ENCODE data around the gene LINGO1. TPM values are rescaled to one million over a fixed set of nuclear protein-coding genes. Genes with fewer than 3 reads are reported as not detected.

LINGO1 gene
- total RNA-seq, 1 experiment from 2014 or later: 2.1 TPM

DNA sequence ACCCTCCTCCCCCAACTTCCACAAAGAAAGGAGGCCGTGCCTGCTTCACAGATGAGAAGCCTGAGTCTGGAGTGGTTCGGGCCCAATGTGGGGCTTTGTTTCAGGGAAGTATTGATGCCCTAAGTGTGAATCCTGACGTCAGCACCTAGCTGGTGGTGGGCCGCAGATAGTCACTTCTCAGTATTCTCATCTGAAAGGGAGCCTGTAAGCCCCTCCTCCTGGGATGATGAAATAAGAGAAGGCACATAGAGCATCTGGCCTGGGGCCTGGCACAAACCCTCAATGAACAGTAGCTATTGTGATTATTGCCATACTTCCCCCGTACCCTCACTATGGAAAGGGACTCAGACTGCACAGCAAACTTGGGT, 24.8 kb downstream of the LINGO1 start:
- in situ Hi-C loops (cut with HindIII; ENCODE audit: low pct_unique_long_range_greater_than_20kb, low sequenced_read_pairs): no loop called here
- peak; percentile 96 for DNase-seq (ENCODE audit: low read depth, low spot score)

DNA sequence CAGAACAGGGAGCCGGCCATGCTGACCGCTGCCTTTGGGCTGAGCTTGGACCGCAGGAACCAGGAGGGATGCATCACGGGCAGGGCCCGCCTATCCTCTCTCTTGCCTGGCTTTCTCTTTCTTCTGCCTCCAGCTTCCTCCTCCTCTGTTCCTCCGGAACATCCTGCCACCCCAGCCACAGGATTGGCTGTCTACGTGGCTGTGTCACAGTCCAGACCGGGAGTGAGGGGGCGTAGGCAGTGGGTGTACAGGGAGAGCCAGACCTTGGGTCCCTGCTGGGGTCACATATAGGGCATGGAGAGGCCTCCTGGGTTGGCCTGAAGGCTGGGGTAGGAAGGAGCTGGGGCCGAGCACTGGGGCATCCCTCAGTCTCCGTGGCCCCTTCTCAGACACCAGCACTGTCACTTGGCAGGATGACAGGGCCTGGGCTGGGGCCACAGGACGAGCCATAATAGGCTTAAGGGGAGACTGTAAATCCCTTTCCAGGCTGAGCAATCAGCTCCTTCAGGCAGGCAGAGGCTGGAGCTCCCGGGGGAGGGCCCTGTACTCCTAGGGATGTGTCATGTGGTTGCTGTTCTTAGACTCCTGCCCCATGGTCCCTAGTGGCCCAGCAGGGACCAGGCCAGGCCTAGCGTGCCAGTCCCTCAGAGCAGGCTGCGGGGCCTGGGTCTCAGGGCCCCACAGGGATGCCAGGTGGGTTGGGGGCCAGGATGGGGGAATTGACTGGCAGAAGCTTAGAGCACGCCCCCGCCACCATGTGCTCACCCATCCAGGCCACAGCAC, 25.4 kb downstream of the LINGO1 start:
- peak; percentile 81 for DNase-seq (ENCODE audit: low read depth, low spot score)
- in situ Hi-C loops (cut with HindIII; ENCODE audit: low pct_unique_long_range_greater_than_20kb, low sequenced_read_pairs): no loop called here

GRCh38 chr15:77606142-77607034, 26.3 kb downstream of the LINGO1 start:
- in situ Hi-C loops (cut with HindIII; ENCODE audit: low pct_unique_long_range_greater_than_20kb, low sequenced_read_pairs): no loop called here

GRCh38 chr15:77605547-77605946, 27.2 kb downstream of the LINGO1 start:
- in situ Hi-C loops (cut with HindIII; ENCODE audit: low pct_unique_long_range_greater_than_20kb, low sequenced_read_pairs): no loop called here
- no peak for DNase-seq (ENCODE audit: low read depth, low spot score)

More at GRCh38 chr15:77606142-77607034, 26.3 kb downstream of the LINGO1 start:
- peak; percentile 12 for DNase-seq (ENCODE audit: low read depth, low spot score)

- in situ Hi-C loops (cut with HindIII; ENCODE audit: low pct_unique_long_range_greater_than_20kb, low sequenced_read_pairs): no loop called here
- DNase-seq (ENCODE audit: low read depth, low spot score): no peak
Measured at GRCh38 chr15:77604973-77605372, 27.7 kb downstream of the LINGO1 start.

- in situ Hi-C loops (cut with HindIII; ENCODE audit: low pct_unique_long_range_greater_than_20kb, low sequenced_read_pairs): no loop called here
- no peak for DNase-seq (ENCODE audit: low read depth, low spot score)
Measured at GRCh38 chr15:77603611-77604336, 28.9 kb downstream of the LINGO1 start.

DNA sequence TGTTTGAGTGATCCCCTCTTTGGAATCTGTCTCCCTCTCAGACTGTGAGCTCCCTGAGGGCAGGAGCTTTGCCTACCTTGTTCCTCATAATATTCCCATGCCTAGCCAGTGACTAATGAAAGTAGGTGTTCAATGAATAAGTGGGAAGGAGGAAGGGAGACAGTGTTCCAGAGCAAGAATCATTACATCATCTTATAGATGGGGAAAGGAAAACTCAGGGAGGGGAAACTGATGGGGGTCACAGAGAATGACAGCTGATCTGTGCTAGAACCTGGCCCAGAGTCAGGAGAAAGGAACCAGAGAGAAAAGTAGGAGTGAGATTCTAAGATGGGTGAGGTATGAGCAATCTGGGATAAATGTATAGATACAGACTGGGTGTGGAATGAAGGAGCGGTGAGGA, 29.9 kb downstream of the LINGO1 start:
- in situ Hi-C loops (cut with HindIII; ENCODE audit: low pct_unique_long_range_greater_than_20kb, low sequenced_read_pairs): no loop called here
- DNase-seq (ENCODE audit: low read depth, low spot score): no peak

DNA sequence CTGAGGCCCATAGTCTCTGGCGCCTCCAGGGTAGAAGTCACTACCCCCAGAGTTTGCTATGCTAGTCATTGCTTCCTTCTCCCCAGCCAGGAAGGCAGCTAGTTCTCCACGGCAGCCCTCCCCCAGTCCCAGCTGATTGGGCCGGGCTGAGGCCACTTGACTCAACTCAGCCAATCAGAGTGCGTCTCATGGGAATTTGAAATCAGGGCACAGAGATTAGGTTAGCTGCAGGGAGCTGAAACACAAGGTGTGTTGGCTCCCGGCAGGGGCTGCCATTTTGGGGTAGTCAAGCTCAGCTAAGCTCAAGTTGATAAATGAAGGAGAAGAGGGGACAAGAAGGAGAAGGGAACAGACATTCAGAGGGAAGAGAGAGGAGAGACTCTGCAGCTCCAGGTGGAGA, 32.8 kb downstream of the LINGO1 start:
- in situ Hi-C loops (cut with HindIII; ENCODE audit: low pct_unique_long_range_greater_than_20kb, low sequenced_read_pairs): no loop called here
- peak; percentile 52 for DNase-seq (ENCODE audit: low read depth, low spot score)

- DNase-seq (ENCODE audit: low read depth, low spot score): no peak
- in situ Hi-C loops (cut with HindIII; ENCODE audit: low pct_unique_long_range_greater_than_20kb, low sequenced_read_pairs): no loop called here
Measured at GRCh38 chr15:77599357-77599756, 33.4 kb downstream of the LINGO1 start.

- no peak for DNase-seq (ENCODE audit: low read depth, low spot score)
- in situ Hi-C loops (cut with HindIII; ENCODE audit: low pct_unique_long_range_greater_than_20kb, low sequenced_read_pairs): no loop called here
Measured at GRCh38 chr15:77598644-77599043, 34.1 kb downstream of the LINGO1 start.

DNA sequence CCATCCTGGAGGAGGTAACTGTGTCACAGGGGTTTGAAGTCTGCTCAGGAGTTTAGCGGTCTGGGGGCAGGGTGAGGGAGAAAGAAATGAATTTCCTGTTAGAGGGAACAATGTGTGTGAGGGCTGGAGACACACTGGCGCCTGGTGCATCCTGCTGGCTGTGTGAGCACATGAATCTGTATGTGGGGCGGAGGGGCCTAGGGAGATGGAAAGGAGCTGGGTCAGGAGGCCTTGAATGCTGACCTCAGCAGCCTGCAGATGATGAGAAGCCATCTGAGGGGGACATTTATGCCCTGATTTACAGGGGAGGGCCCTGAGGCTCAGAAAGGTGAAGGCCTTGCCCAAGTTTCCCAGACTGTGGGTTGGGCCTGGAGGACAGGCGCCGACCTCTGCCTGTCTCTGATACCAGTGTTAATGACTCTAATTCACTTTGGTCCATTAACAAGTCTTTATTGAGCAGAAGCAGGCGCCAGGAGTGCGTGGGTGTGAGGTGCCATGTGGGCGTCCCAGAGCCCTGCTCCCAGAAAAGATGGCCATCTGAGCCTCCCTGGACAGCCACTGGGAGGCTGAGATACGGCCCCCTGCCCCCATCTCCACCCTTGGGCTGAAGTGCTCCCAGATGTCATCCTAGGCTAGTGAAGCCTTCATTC, 34.8 kb downstream of the LINGO1 start:
- DNase-seq (ENCODE audit: low read depth, low spot score): no peak
- in situ Hi-C loops (cut with HindIII; ENCODE audit: low pct_unique_long_range_greater_than_20kb, low sequenced_read_pairs): no loop called here

DNA sequence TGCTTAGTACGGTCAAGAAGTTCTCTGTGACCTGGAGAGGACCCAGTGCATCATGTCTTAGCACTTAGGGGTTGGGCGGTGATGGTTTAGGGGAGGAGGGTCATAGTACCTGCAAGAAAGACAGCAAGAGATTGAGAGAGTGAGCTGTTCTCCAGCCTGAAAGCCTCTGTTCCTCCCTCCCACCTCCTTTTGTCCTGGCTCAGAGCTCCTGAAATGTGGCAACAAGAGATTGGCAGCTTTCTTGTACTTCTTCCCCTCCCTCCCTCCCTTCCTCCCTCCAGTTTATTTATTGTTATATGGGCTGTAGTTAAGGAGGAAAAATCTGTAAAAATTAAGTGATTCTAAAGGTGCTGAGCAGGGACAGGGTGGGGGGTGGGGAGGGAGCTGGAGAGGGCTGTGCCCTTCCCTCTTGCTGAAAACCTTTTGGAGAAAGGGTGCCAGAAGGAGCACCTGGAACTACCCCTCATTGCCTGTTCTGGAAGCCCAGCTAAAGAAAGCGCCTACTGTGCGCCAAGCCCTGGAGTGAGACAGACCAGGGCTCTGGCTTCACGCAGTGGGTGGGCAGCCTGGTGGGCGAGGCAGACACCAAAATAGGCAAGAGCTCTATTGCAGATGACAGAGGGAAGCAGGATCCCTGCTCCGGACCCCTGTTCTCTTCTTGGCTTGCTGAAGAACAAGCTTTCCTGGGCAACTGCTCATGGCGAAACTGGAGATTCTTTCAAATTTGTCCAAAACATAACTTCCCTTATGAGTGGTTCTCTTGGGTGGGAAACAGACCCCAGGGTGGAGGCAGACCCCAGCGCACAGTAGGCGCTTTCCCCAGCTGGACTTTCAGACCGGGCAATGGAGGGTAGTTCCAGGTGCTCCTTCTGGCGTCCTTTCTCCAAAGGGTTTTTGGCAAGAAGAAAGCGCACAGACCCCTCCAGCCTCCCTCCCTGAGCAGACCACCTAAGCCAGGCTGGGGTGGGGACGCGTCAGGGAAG, 35.6 kb downstream of the LINGO1 start:
- no peak for DNase-seq (ENCODE audit: low read depth, low spot score)
- in situ Hi-C loops (cut with HindIII; ENCODE audit: low pct_unique_long_range_greater_than_20kb, low sequenced_read_pairs): no loop called here

DNA sequence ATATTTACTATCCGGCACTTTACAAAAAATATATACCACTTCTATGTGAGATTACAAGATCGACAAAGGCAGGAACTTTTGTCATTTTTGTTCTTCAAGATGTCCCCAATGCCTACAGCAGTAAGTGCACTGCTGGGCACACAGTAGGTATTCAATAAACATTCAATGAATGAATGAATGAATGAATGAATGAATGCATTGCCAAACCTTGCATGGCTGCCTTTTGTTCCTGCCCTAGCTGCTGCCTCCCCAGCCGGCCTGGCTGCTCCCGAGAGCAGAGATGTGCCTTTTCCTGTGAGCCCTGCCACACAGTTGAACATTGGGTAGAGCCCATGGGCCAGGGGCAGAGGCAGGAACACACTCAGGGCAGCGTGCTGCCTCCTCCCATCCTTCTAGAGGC, 37.5 kb downstream of the LINGO1 start:
- no peak for DNase-seq (ENCODE audit: low read depth, low spot score)
- in situ Hi-C loops (cut with HindIII; ENCODE audit: low pct_unique_long_range_greater_than_20kb, low sequenced_read_pairs): no loop called here

GRCh38 chr15:77592758-77593157, 40.0 kb downstream of the LINGO1 start:
- DNase-seq (ENCODE audit: low read depth, low spot score): no peak
- in situ Hi-C loops (cut with HindIII; ENCODE audit: low pct_unique_long_range_greater_than_20kb, low sequenced_read_pairs): no loop called here

DNA sequence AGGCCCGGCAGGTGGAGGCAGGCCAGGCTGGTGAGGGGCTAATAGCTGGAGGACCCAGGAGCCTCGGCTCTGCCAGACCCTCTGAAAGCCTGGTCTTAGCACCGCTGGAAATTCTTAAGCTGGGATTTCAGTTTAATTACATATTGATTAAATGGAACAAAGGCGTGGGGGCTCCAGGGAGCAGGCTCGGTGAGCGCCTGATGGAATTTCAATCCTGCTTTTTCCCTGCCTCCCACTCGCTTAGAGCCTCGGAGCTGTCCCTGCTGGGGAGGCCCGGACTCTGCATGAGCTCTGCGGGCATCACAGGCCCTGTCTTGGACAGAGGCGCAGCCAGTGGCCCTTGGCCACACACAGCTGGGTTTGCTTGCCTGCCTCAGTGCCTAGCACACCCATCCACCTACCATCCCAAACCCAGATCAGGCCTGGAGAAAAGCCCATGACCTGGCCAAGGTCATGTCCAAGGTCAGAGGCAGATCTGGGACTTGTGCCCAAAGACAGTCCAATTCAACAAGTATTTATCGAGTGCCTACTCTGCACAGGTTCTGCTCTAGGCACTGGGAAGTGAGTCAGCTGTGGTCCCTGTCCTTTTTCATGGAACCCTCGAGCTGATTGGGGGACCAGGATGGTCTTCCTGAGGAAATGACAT, 40.6 kb downstream of the LINGO1 start:
- DNase-seq (ENCODE audit: low read depth, low spot score): no peak
- in situ Hi-C loops (cut with HindIII; ENCODE audit: low pct_unique_long_range_greater_than_20kb, low sequenced_read_pairs): no loop called here

- DNase-seq (ENCODE audit: low read depth, low spot score): peak; percentile 58
- in situ Hi-C loops (cut with HindIII; ENCODE audit: low pct_unique_long_range_greater_than_20kb, low sequenced_read_pairs): no loop called here
Measured at GRCh38 chr15:77589839-77590238, 42.9 kb downstream of the LINGO1 start.

Measured in SK-MEL-5 (cell line).